GM23248 (cell line): Measurements from ENCODE around the gene ADNP. TPM values are rescaled to one million over a fixed set of nuclear protein-coding genes. Genes with fewer than 3 reads are reported as not detected.

ENCODE experiments used
- DNase-seq: peaks from one replicate; pipeline ENCODE4 v3.0.0-alpha.2; 2015
- H2AFZ ChIP-seq: fragments of 200-600 bp; sonication (generic); 2 replicates; pipeline ENCODE4 v1.6.1; 2016; ENCODE audit warnings: antibody characterized with exemption
- H3F3A ChIP-seq: fragments of 200-600 bp; sonication (generic); 2 replicates; pipeline ENCODE4 v1.6.1; 2016; ENCODE audit warnings: mild to moderate bottlenecking, antibody characterized with exemption, mixed run types; ENCODE audit not compliant: insufficient read depth
- H3K27ac ChIP-seq: fragments of 200-600 bp; sonication (generic); 2 replicates; pipeline ENCODE4 v1.5.1; 2016; ENCODE audit warnings: mild to moderate bottlenecking
- H3K27me3 ChIP-seq: fragments of 200-600 bp; sonication (generic); replicated peaks from 2 replicates; pipeline ENCODE4 v1.6.1; 2016; ENCODE audit warnings: mild to moderate bottlenecking; ENCODE audit not compliant: insufficient read depth
- H3K36me3 ChIP-seq: fragments of 200-600 bp; sonication (generic); 2 replicates; pipeline ENCODE4 v1.6.1; 2016; ENCODE audit warnings: low read depth, mild to moderate bottlenecking
- H3K4me1 ChIP-seq: fragments of 200-600 bp; sonication (generic); 2 replicates; pipeline ENCODE4 v1.6.1; 2016; ENCODE audit warnings: mild to moderate bottlenecking; ENCODE audit not compliant: insufficient read depth
- H3K4me2 ChIP-seq: fragments of 200-600 bp; sonication (generic); one replicate; pipeline ENCODE4 v1.6.1; 2016; ENCODE audit warnings: mild to moderate bottlenecking; ENCODE audit not compliant: unreplicated experiment
- H3K4me3 ChIP-seq: fragments of 200-600 bp; sonication (generic); 2 replicates; pipeline ENCODE4 v1.5.1; 2016; ENCODE audit warnings: mild to moderate bottlenecking
- H3K79me2 ChIP-seq: fragments of 200-600 bp; sonication (generic); 2 replicates; pipeline ENCODE4 v1.6.1; 2016; ENCODE audit warnings: mild to moderate bottlenecking; ENCODE audit not compliant: insufficient read depth
- H3K9ac ChIP-seq: fragments of 200-600 bp; sonication (generic); 2 replicates; pipeline ENCODE4 v1.6.1; 2016; ENCODE audit warnings: mild to moderate bottlenecking
- H3K9me2 ChIP-seq: fragments of 200-600 bp; sonication (generic); 2 replicates; pipeline ENCODE4 v1.6.1; 2016; ENCODE audit warnings: mixed run types, mild to moderate bottlenecking, moderate library complexity; ENCODE audit not compliant: insufficient read depth
- H3K9me3 ChIP-seq: fragments of 200-600 bp; sonication (generic); one replicate; pipeline ENCODE4 v1.6.1; 2017; ENCODE audit warnings: low read depth
- H4K20me1 ChIP-seq: fragments of 200-600 bp; sonication (generic); 2 replicates; pipeline ENCODE4 v1.6.0; 2016; ENCODE audit not compliant: insufficient read depth
- EZH2 ChIP-seq: fragments of 200-600 bp; sonication (generic); IDR thresholded peaks from 2 replicates; pipeline ENCODE4 v1.6.1; 2018; ENCODE audit warnings: antibody characterized with exemption, mild to moderate bottlenecking; ENCODE audit not compliant: insufficient read depth, poor library complexity, severe bottlenecking
- EZH2phosphoT487 ChIP-seq: fragments of 200-600 bp; sonication (generic); IDR thresholded peaks from 2 replicates; pipeline ENCODE4 v1.6.1; 2018; ENCODE audit warnings: antibody characterized with exemption, moderate library complexity, mild to moderate bottlenecking, low read depth; ENCODE audit not compliant: insufficient read depth
- WGBS, 2 experiments: methylation state at CpG; one replicate each; pipeline ENCODE4 v1.1.6; 2015 to 2017; ENCODE audit warnings: low lambda C conversion rate in 2 of 2, low coverage in 1 of 2; ENCODE audit errors: missing lambda C conversion rate in 2 of 2; 5-methylcytosine and 5-hydroxymethylcytosine counted together
- in situ Hi-C: fragments of 300-500 bp; cut with MboI; formaldehyde crosslinking; loops from 2 replicates; pipeline ENCODE4 v1.15.0; 2020
- polyA plus RNA-seq: library from polyadenylated mRNA; unstranded; fragments of >200 nt; fragmentation: Nextera tagmentation; extraction: Ambion mirVana; gene quantifications from 2 replicates; pipeline ENCODE4 v1.2.1, GENCODE V29; 2016
- small RNA-seq: library from RNA; depleted of rRNA; stranded (forward); fragments of <200 nt; gene quantifications from one replicate; pipeline ENCODE3, GENCODE V24; 2014; ENCODE audit warnings: low read depth, low replicate concordance
- total RNA-seq: library from RNA; depleted of rRNA; stranded (reverse); fragments of >200 nt; shearing (Covaris generic); gene quantifications from 2 replicates; pipeline ENCODE4 v1.2.3, GENCODE V29; 2014; rRNA removed

Gene ADNP
- total and polyA plus RNA-seq, 2 experiments from 2014 or later: 14.9 to 34.2 TPM

DNA sequence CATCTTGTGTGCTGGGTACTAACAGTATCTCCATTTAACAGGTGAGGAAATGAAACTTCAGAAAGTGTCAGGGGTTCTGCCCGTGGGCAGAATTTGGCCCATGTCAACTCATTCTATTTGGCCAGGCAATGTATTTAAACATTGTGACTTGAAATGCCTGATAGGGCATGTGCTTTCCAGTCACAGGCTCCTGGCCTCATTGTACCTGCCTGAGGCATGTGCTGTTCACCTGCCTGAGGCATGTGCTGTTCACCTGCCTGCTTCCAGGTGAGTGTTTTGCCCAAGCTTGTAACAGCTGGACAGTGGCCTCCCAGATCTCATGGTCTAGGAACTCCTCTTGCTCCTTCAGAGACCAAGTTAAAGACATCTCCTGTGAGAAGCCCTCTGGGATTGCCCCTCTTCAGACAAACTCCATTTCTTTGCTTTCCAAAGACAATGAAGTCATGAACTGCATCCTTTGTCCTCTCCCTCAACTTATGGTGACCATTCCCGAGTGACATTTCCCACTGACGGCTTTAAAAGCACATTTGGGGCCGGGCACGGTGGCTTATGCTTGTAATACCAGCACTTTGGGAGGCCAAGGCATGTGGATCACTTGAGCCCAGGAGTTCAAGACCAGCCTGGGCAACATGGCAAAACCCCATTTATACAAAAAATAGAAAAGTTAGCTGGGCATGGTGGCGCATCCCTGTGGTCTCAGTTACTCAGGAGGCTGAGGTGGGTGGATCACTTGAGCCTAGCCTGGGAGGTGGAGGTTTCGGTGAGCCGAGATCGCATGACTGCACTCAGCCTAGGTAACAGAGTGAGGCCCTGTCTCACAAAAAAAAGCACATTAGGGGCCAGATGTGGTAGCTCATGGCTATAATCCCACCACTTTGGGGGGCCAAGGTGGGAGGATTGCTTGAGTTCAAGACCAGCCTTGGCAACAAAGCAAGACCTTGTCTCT lies 87.6 kb downstream of the ADNP start:
- H3K4me2 ChIP-seq: no peak overlapping the region
- H3K9ac ChIP-seq: no peak overlapping the region
- no peaks in the 10 kb centered on the region for H3K9me2 ChIP-seq
- H2AFZ ChIP-seq: no peak overlapping the region
- H3K27me3 ChIP-seq: no peaks in the 10 kb centered on the region
- H3K36me3 ChIP-seq: no peaks in the 10 kb centered on the region
- TF ChIP-seq EZH2: no peak
- TF ChIP-seq EZH2phosphoT487: no peak
- H3K27ac ChIP-seq: no peak overlapping the region
- H3K4me3 ChIP-seq: no peak overlapping the region
- in situ Hi-C loops: no loop called here
- no peaks in the 10 kb centered on the region for H4K20me1 ChIP-seq
- peaks cover 1% of the 10 kb centered on the region; the same call in 1 of the 2 replicates for H3K4me1 ChIP-seq
- H3K79me2 ChIP-seq: no peaks in the 10 kb centered on the region
- peaks cover 2% of the 10 kb centered on the region; the same call in 1 of the 2 replicates for H3F3A ChIP-seq
- no peak for DNase-seq
- no peaks in the 10 kb centered on the region for H3K9me3 ChIP-seq
- WGBS, 2 experiments: 91 to 92% methylated on average over 9 of the region's 9 CpGs

DNA sequence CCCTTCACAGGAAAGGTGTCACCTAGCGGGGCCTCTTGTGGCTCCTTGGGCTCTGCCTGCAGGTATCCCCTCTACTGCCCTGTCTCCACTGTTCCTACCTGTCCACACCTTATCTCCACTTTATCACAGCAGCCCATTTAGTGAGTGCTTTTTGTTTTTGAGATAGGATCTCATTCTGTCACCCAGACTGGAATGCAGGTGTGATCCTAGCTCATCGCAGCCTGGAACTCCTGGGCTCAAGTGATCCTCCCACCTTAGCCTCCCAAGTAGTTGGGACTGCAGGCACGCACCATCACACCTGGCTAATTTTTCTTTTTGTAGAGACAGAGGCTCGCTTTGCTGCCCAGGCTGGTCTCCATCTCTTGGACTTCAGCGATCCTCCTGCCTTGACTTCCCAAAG lies 88.4 kb downstream of the ADNP start:
- 94 to 97% methylated on average over 5 of the region's 5 CpGs for WGBS, 2 experiments
- TF ChIP-seq EZH2 (no peak), EZH2phosphoT487 (no peak)
- Histone ChIP-seq H3K9ac (no peak overlapping the region), H3K27ac (no peak overlapping the region), H4K20me1 (no peaks in the 10 kb centered on the region), H3K4me2 (no peak overlapping the region), H2AFZ (no peak overlapping the region), H3K27me3 (no peaks in the 10 kb centered on the region), H3K79me2 (no peaks in the 10 kb centered on the region), H3K36me3 (no peaks in the 10 kb centered on the region), H3K9me2 (no peaks in the 10 kb centered on the region), H3K4me3 (no peak overlapping the region), H3K9me3 (no peaks in the 10 kb centered on the region), H3K4me1 (peaks cover 9% of the 10 kb centered on the region), H3F3A (peaks cover 9% of the 10 kb centered on the region)
- DNase-seq: no peak
- in situ Hi-C loops: no loop called here

Small RNA genes lying within 50 kb of the gene (small RNA-seq; reads per million reads assigned to genes)
- not detected for gene TMSB4XP6

Other genes starting within 250 kb of the ADNP start
- 0.76 TPM in 1 of 2 replicates, not detected in the other for gene RIPOR3, start 239.9 kb downstream of the ADNP start, total RNA-seq
- gene RIPOR3, start 239.9 kb downstream of the ADNP start, polyA plus RNA-seq: 0.49 TPM in 2 replicates
- not detected in 2 replicates for gene PARD6B, start 199.9 kb downstream of the ADNP start, total RNA-seq
- gene PARD6B, start 199.9 kb downstream of the ADNP start, polyA plus RNA-seq: 0.16 and 0.34 TPM in 2 replicates
- gene BCAS4, start 136.4 kb downstream of the ADNP start, total RNA-seq: 12.6 and 17.7 TPM in 2 replicates
- gene BCAS4, start 136.4 kb downstream of the ADNP start, polyA plus RNA-seq: 16.8 and 18.4 TPM in 2 replicates
- gene DPM1, start 27.1 kb upstream of the ADNP start, total RNA-seq: 59.1 and 93.1 TPM in 2 replicates
- 122 and 127 TPM in 2 replicates for gene DPM1, start 27.1 kb upstream of the ADNP start, polyA plus RNA-seq
- 7.2 and 11.5 TPM in 2 replicates for gene MOCS3, start 27.4 kb upstream of the ADNP start, total RNA-seq
- gene MOCS3, start 27.4 kb upstream of the ADNP start, polyA plus RNA-seq: 5.3 and 5.6 TPM in 2 replicates
- 19.1 and 29.0 TPM in 2 replicates for gene KCNG1, start 91.7 kb upstream of the ADNP start, total RNA-seq
- gene KCNG1, start 91.7 kb upstream of the ADNP start, polyA plus RNA-seq: 10.4 and 11.1 TPM in 2 replicates